Glutamatergic neuron (in vitro differentiated cells): ENCODE results near the gene DLG2. TPM values are rescaled to one million over a fixed set of nuclear protein-coding genes. Genes with fewer than 3 reads are reported as not detected.

Experiments
- DNase-seq: peaks from one replicate; pipeline ENCODE4 v3.0.0; 2022
- H3K27ac Mint-ChIP-seq: one replicate; pipeline ENCODE4 v1.8.0; 2020; ENCODE audit warnings: mild to moderate bottlenecking, mixed read lengths, inconsistent platforms; ENCODE audit not compliant: unreplicated experiment
- H3K27me3 Mint-ChIP-seq: one replicate; pipeline ENCODE4 v1.8.0; 2020; ENCODE audit warnings: mild to moderate bottlenecking, moderate library complexity, mixed read lengths, inconsistent platforms; ENCODE audit not compliant: unreplicated experiment
- H3K36me3 Mint-ChIP-seq: one replicate; pipeline ENCODE4 v1.8.0; 2020; ENCODE audit warnings: mild to moderate bottlenecking, mixed read lengths, inconsistent platforms; ENCODE audit not compliant: unreplicated experiment
- H3K4me1 Mint-ChIP-seq: one replicate; pipeline ENCODE4 v1.8.0; 2020; ENCODE audit warnings: mild to moderate bottlenecking, low read depth, mixed read lengths, inconsistent platforms; ENCODE audit not compliant: unreplicated experiment
- H3K4me3 Mint-ChIP-seq: one replicate; pipeline ENCODE4 v1.8.0; 2020; ENCODE audit warnings: mild to moderate bottlenecking, mixed read lengths, inconsistent platforms; ENCODE audit not compliant: unreplicated experiment
- H3K9me3 Mint-ChIP-seq: one replicate; pipeline ENCODE4 v1.8.0; 2020; ENCODE audit warnings: mild to moderate bottlenecking, moderate library complexity, mixed read lengths, inconsistent platforms; ENCODE audit not compliant: unreplicated experiment
- CTCF ChIP-seq: fragments of 200-600 bp; sonication (generic); IDR thresholded peaks from one replicate; pipeline ENCODE4 v1.5.0; 2021; ENCODE audit not compliant: partially characterized antibody, unreplicated experiment
- total RNA-seq: library from RNA; stranded (reverse); fragmentation: NEBNext Ultra II Directional; extraction: Animal tissue kit (Norgen Biotek cat#: 25700); gene quantifications from one replicate; pipeline ENCODE4 v1.2.1, GENCODE V29; 2021; ENCODE audit not compliant: unreplicated experiment

Gene DLG2
- total RNA-seq, 1 donor from 2014 or later, result 2.9 TPM

GRCh38 chr11:84675396-84676025 is 951.6 kb downstream of the DLG2 start:
- Mint-ChIP-seq H3K27ac (no peak overlapping the region), H3K27me3 (no peaks in the 10 kb centered on the region), H3K4me3 (no peak overlapping the region), H3K9me3 (no peaks in the 10 kb centered on the region), H3K4me1 (peaks cover 6% of the 10 kb centered on the region), H3K36me3 (no peaks in the 10 kb centered on the region)
- no peak for TF ChIP-seq CTCF
- no peak for DNase-seq

GRCh38 chr11:84673753-84674152 is 953.4 kb downstream of the DLG2 start:
- Mint-ChIP-seq H3K36me3 (no peaks in the 10 kb centered on the region), H3K9me3 (peaks cover 2% of the 10 kb centered on the region), H3K4me3 (no peak overlapping the region), H3K27me3 (no peaks in the 10 kb centered on the region), H3K27ac (no peak overlapping the region), H3K4me1 (peaks cover 6% of the 10 kb centered on the region)
- no peak for DNase-seq
- no peak for TF ChIP-seq CTCF

GRCh38 chr11:84671325-84671999 is 955.7 kb downstream of the DLG2 start:
- no peaks in the 10 kb centered on the region for H3K27me3 Mint-ChIP-seq
- no peak for TF ChIP-seq CTCF

GRCh38 chr11:84663731-84664130 is 963.4 kb downstream of the DLG2 start:
- no peak overlapping the region for H3K27ac Mint-ChIP-seq
- no peak for DNase-seq
- no peak overlapping the region for H3K4me3 Mint-ChIP-seq
- no peak for TF ChIP-seq CTCF
- no peaks in the 10 kb centered on the region for H3K9me3 Mint-ChIP-seq
- no peaks in the 10 kb centered on the region for H3K4me1 Mint-ChIP-seq
- no peaks in the 10 kb centered on the region for H3K36me3 Mint-ChIP-seq
- no peaks in the 10 kb centered on the region for H3K27me3 Mint-ChIP-seq

More at GRCh38 chr11:84671325-84671999, 955.7 kb downstream of the DLG2 start:
- H3K4me1 Mint-ChIP-seq, result no peaks in the 10 kb centered on the region
- peaks cover 2% of the 10 kb centered on the region for H3K9me3 Mint-ChIP-seq
- no peak for DNase-seq
- no peak overlapping the region for H3K4me3 Mint-ChIP-seq
- no peaks in the 10 kb centered on the region for H3K36me3 Mint-ChIP-seq
- no peak overlapping the region for H3K27ac Mint-ChIP-seq
